ENCODE results near the gene B9D1. TPM values are rescaled to one million over a fixed set of nuclear protein-coding genes. Genes with fewer than 3 reads are reported as not detected.

The B9D1 gene
- total RNA-seq, 1 donor from 2014 or later = 49.1 TPM

DNA sequence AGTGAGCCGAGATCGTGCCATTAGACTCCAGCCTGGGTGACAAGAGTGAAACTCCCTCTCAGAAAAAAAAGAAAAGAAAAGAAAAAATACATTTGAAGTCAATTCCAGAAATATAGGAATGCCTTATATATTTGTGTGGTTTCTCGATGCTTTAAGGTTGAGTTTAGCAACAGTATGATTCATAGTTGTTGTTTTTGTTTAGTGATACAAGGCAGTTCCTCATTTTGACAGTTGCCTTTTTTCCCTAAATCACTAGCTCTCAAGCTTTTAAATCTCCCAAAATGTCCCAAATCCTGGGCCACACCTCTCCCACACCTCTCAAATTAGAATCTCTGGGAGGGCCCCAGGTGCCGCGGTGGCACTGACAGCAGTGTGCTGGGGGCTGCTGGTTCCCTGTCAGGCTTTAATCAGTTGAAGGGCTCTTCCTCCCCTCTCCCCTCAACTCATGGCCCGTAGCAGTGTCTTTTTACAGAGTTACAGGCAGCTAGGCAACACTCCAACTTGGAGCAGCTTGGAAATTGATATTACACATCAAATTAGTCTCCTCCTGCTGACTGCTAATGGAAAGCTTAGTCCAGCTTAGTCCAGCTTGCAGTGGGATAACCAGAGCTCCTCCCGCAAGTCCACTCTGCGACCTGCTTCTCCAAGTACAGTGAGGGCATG lies 66.9 kb downstream of the B9D1 start:
- DNase-seq (ENCODE audit: low spot score in 2 of 2) = no peak
- Histone ChIP-seq H3K4me3 (no peak overlapping the region), H3K4me1 (peaks cover 0 to 4% of the 10 kb centered on the region in 2 donors), H3K36me3 (no peaks in the 10 kb centered on the region), H3K27ac (no peak overlapping the region), H3K27me3 (no peaks in the 10 kb centered on the region), H3K9me3 (no peaks in the 10 kb centered on the region)
- intact Hi-C loops (cut with DNase I) = no loop called here
- TF ChIP-seq, protein P1, sequence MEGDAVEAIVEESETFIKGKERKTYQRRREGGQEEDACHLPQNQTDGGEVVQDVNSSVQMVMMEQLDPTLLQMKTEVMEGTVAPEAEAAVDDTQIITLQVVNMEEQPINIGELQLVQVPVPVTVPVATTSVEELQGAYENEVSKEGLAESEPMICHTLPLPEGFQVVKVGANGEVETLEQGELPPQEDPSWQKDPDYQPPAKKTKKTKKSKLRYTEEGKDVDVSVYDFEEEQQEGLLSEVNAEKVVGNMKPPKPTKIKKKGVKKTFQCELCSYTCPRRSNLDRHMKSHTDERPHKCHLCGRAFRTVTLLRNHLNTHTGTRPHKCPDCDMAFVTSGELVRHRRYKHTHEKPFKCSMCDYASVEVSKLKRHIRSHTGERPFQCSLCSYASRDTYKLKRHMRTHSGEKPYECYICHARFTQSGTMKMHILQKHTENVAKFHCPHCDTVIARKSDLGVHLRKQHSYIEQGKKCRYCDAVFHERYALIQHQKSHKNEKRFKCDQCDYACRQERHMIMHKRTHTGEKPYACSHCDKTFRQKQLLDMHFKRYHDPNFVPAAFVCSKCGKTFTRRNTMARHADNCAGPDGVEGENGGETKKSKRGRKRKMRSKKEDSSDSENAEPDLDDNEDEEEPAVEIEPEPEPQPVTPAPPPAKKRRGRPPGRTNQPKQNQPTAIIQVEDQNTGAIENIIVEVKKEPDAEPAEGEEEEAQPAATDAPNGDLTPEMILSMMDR (IDR thresholded peaks at IDR 0.05) = no peak

DNA sequence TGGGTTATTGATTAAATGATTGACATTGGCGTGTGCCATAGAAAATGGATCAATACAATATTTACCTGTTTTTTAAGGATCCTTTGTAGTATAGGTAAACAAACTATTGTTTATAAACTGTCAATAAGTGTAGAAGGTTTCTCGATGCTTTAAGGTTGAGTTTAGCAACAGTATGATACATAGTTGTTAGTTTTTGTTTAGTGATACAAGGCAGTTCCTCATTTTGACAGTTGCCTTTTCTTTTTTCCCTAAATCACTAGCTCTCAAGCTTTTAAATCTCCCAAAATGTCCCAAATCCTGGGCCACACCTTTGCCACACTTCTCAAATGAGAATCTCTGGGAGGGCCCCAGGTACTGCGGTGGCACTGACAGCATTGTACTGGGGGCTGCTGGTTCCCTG lies 68.1 kb downstream of the B9D1 start:
- no peaks in the 10 kb centered on the region for H3K36me3 ChIP-seq
- H3K4me3 ChIP-seq = no peak overlapping the region
- no peaks in the 10 kb centered on the region for H3K27me3 ChIP-seq
- peaks cover 0 to 8% of the 10 kb centered on the region in 2 donors for H3K4me1 ChIP-seq
- TF ChIP-seq, protein P1 (IDR thresholded peaks at IDR 0.05) = no peak
- no peak for DNase-seq (ENCODE audit: low spot score in 2 of 2)
- H3K9me3 ChIP-seq = no peaks in the 10 kb centered on the region
- H3K27ac ChIP-seq = no peak overlapping the region
- intact Hi-C loops (cut with DNase I) = no loop called here

Other genes starting within 250 kb of the B9D1 start
- gene GRAPL, start 235.1 kb downstream of the B9D1 start, total RNA-seq = not detected
- 51.0 TPM for gene EPN2, start 125.4 kb downstream of the B9D1 start, total RNA-seq
- gene MAPK7, start 15.8 kb upstream of the B9D1 start, total RNA-seq = 146 TPM
- 280 TPM for gene MFAP4, start 24.5 kb upstream of the B9D1 start, total RNA-seq
- gene RNF112, start 48.5 kb upstream of the B9D1 start, total RNA-seq = 0.53 TPM
- gene SLC47A1, start 171.1 kb upstream of the B9D1 start, total RNA-seq = 0.64 TPM

Data from ascending aorta (tissue), 2 donors.